Prostate gland (tissue), 2 donors: ENCODE measurements around the gene SARNP. TPM values are rescaled to one million over a fixed set of nuclear protein-coding genes. Genes with fewer than 3 reads are reported as not detected.

Experiments used
- DNase-seq: peaks from one replicate; pipeline ENCODE4 v3.0.0-alpha.2; 2019; ENCODE audit warnings: low spot score
- H3K27ac ChIP-seq, 2 donors: fragments of 200-600 bp; sonication (generic); 2 replicates each; pipeline ENCODE4 v1.5.1; 2017 to 2019
- H3K27me3 ChIP-seq: fragments of 200-600 bp; sonication (generic); replicated peaks from 2 replicates; pipeline ENCODE4 v1.5.1; 2019; ENCODE audit not compliant: insufficient read depth
- H3K36me3 ChIP-seq, 2 donors: fragments of 200-600 bp; sonication (generic); 1 replicate in 1 of 2; 2 replicates in 1 of 2; pipeline versions ENCODE4 v1.5.1 to v1.8.1; 2017 to 2019
- H3K4me1 ChIP-seq: fragments of 200-600 bp; sonication (generic); replicated peaks from 2 replicates; pipeline ENCODE4 v1.5.1; 2019
- H3K4me3 ChIP-seq, 2 donors: fragments of 200-600 bp; sonication (generic); 2 replicates each; pipeline ENCODE4 v1.5.1; 2017 to 2019
- H3K9me3 ChIP-seq: fragments of 200-600 bp; sonication (generic); 2 replicates; pipeline ENCODE4 v1.5.1; 2017
- CTCF ChIP-seq, 4 experiments: fragments of 200-600 bp in 2 of 4; fragments of 450-650 bp in 2 of 4; sonication (generic) in 2 of 4; IDR thresholded peaks; 1 replicate in 3 of 4; 2 replicates in 1 of 4; pipeline ENCODE4 v1.5.1; 2016 to 2019; ENCODE audit warnings: antibody characterized with exemption in 4 of 4, mild to moderate bottlenecking in 2 of 4, moderate library complexity in 2 of 4
- POLR2A ChIP-seq: fragments of 450-650 bp; IDR thresholded peaks from one replicate; pipeline ENCODE4 v1.6.1; 2016; ENCODE audit warnings: antibody characterized with exemption, mild to moderate bottlenecking
- POLR2AphosphoS5 ChIP-seq: sonication (generic); formaldehyde crosslinking; IDR thresholded peaks from one replicate; pipeline ENCODE4 v1.6.1; 2017; ENCODE audit warnings: antibody characterized with exemption
- WGBS: methylation state at CpG from one replicate; pipeline ENCODE4 v1.1.5; 2018; 5-methylcytosine and 5-hydroxymethylcytosine counted together
- intact Hi-C: fragments of 100-400 bp; cut with DNase I; formaldehyde crosslinking; loops from one replicate; pipeline ENCODE4 v1.14.2; 2022
- total RNA-seq, 2 donors: library from RNA; depleted of rRNA; stranded (reverse); fragments of >200 nt; gene quantifications; one replicate each; pipeline ENCODE4 v1.1.0, GENCODE V29; 2016

Gene SARNP
- total RNA-seq, 2 donors from 2014 or later, result 65.9 to 75.9 TPM

GRCh38 chr12:55728939-55729818 is 88.3 kb downstream of the SARNP start, which contains the start of gene CD63:
TSS of gene CD63 (minus strand) at chr12:55729009. CDS start at chr12:55728341, 668 bp downstream.
- intact Hi-C loops, result loop anchor here (5.0 kb wide), 1 partner anchor 198 kb away; the partner anchor contains the start of gene PYM1
- Histone ChIP-seq H3K27ac (peak within 1 kb of the TSS; percentile 99), H3K4me1 (peaks cover 9% of the 10 kb centered on the region), H3K36me3 (no peaks in the 10 kb centered on the region), H3K27me3 (no peaks in the 10 kb centered on the region), H3K4me3 (peak within 1 kb of the TSS; percentile 88 to 94), H3K9me3 (no peaks in the 10 kb centered on the region)
- WGBS, result 0% methylated on average over 44 of the region's 61 CpGs
- DNase-seq, result peak; percentile 93
- TF ChIP-seq POLR2A, result peak; percentile 83
- TF ChIP-seq CTCF (IDR thresholded peaks at IDR 0.05), result no peak
- peak; percentile 85 for TF ChIP-seq POLR2AphosphoS5

DNA sequence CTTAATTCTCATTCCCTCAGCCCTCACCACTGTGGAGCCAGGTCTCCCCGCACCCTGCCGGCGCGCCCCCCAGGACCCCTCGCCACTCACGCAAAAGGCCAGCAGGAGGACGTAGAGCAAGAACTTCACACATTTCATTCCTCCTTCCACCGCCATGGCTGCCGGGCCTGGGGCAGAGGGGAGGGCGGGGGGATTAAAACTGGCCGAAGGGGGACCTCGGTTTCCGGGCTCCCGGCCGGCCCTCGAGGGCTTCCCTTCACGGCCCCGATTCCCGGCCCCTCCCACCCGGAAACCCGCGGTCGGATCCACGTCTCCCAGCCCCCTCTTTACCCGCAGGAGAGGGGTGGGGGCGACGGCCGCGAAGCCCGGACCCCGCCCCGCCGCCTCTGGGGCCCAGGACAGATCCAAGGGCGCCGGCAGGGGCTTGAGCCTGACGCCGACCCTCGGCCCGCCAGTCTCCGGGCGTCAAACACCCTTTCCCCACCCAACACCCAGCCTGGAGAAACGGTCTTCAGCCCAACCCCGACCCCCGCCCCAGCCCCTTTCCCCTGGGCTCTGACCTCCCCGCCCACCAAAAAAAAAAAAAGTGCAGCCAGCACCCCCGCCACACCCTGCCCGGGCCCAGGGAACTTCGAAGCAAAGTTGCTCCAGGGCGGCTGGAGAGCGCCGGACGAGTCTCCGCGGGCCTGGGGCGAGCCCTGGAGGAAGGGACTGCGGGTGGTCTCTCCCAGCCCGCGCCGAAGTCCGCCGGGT is 89.2 kb downstream of the SARNP start:
- Histone ChIP-seq H3K27ac (peak overlapping the region; percentile 99), H3K27me3 (no peaks in the 10 kb centered on the region), H3K4me1 (peaks cover 9% of the 10 kb centered on the region), H3K9me3 (no peaks in the 10 kb centered on the region), H3K36me3 (no peaks in the 10 kb centered on the region), H3K4me3 (peak overlapping the region; percentile 88 to 94)
- WGBS, result 0% methylated on average over 39 of the region's 61 CpGs
- peak; percentile 75 for DNase-seq
- intact Hi-C loops, result loop anchor here (5.0 kb wide), 1 partner anchor 199 kb away; the partner anchor contains the start of gene PYM1
- TF ChIP-seq POLR2A (no peak), POLR2AphosphoS5 (peak; percentile 10), CTCF (IDR thresholded peaks at IDR 0.05) (no peak)

- Histone ChIP-seq H3K9me3 (no peaks in the 10 kb centered on the region), H3K4me1 (peaks cover 9% of the 10 kb centered on the region), H3K27ac (peak overlapping the region; percentile 99), H3K4me3 (peak overlapping the region; percentile 88 to 94), H3K27me3 (no peaks in the 10 kb centered on the region), H3K36me3 (no peaks in the 10 kb centered on the region)
- TF ChIP-seq CTCF (IDR thresholded peaks at IDR 0.05), result no peak
- TF ChIP-seq POLR2A, result peak; percentile 27
- TF ChIP-seq POLR2AphosphoS5, result no peak
- intact Hi-C loops, result loop anchor here (5.0 kb wide), 1 partner anchor 200 kb away; the partner anchor contains the start of gene PYM1
- DNase-seq, result peak; percentile 47
- 5% methylated on average over 9 of the region's 9 CpGs for WGBS
Observed at GRCh38 chr12:55727643-55728185, 89.8 kb downstream of the SARNP start.

GRCh38 chr12:55726971-55727370 is 90.6 kb downstream of the SARNP start:
- Histone ChIP-seq H3K4me1 (peaks cover 9% of the 10 kb centered on the region), H3K36me3 (no peaks in the 10 kb centered on the region), H3K27ac (peak overlapping the region; percentile 99), H3K4me3 (peak overlapping the region in 1 of 2 donors; percentile 88), H3K27me3 (no peaks in the 10 kb centered on the region), H3K9me3 (no peaks in the 10 kb centered on the region)
- DNase-seq, result no peak
- TF ChIP-seq POLR2A, result no peak
- TF ChIP-seq CTCF (IDR thresholded peaks at IDR 0.05), result no peak
- TF ChIP-seq POLR2AphosphoS5, result no peak
- WGBS, result 21% methylated on average over 10 of the region's 10 CpGs
- intact Hi-C loops, result loop anchor here (5.0 kb wide), 1 partner anchor 200 kb away; the partner anchor contains the start of gene PYM1
